KOPT-K1 (cell line): Measurements from ENCODE around the gene HTR7.

Experiments used
- H3K27ac ChIP-seq: fragments of 200-600 bp; sonication (generic); 2 replicates; pipeline ENCODE4 v1.5.1; 2016; ENCODE audit warnings: antibody characterized with exemption, mild to moderate bottlenecking, low read depth, low read length; ENCODE audit not compliant: poor library complexity, severe bottlenecking
- H3K36me3 ChIP-seq: fragments of 200-600 bp; sonication (generic); 2 replicates; pipeline ENCODE4 v1.5.1; 2017; ENCODE audit warnings: antibody characterized with exemption, mild to moderate bottlenecking, low read length, moderate library complexity; ENCODE audit not compliant: insufficient read depth
- H3K9me3 ChIP-seq: fragments of 200-600 bp; sonication (generic); 2 replicates; pipeline ENCODE4 v1.5.1; 2017; ENCODE audit warnings: antibody characterized with exemption, low read length, mild to moderate bottlenecking; ENCODE audit not compliant: insufficient read depth, poor library complexity, severe bottlenecking

Gene HTR7

DNA sequence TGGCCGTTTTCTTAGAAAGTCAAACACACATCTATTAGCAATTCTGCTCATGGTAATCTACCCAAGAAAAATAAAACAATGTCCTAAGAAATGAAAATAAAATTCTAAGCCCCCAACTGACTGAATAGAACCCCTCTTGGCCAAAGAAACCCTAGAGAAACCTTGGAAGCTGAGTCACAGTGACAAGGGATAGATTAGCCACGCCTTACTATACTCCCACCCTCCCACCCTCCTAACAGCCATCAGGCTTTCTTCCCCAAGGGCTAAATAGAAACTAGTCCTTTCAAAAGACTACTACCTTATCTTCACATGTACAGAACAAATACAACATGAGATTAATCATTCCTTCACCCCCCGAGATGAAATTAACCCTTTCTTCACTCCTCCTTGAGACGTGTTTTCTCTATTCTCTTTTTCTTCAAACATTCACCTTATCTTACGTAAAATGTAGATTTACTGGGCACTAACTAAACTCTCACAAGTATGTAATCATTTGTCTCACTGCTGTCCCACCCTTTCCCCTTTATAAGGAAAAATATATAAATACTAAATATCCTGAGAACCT is 57.5 kb downstream of the HTR7 start:
- no peaks in the 10 kb centered on the region for H3K36me3 ChIP-seq
- H3K27ac ChIP-seq = no peak overlapping the region
- H3K9me3 ChIP-seq = no peaks in the 10 kb centered on the region

DNA sequence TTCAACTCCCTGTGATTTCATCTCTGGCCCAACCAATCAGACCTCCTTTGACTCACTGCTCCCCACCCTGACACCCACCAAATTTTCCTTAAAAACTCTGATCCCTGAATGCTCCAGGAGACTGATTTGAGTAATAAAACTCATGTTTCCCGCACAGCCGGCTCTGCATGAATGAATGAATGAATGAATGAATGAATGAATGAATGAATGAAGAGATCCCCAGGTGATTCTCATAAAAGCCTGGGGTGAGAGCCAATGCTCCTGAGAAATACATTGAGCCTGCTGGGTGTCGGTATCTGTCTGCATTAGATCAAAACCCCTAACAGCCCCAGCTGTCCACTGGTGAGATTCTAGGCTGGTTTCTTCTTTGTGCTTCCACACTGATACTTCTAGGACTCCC is 58.7 kb downstream of the HTR7 start:
- H3K27ac ChIP-seq = no peak overlapping the region
- no peaks in the 10 kb centered on the region for H3K36me3 ChIP-seq
- H3K9me3 ChIP-seq = no peaks in the 10 kb centered on the region

DNA sequence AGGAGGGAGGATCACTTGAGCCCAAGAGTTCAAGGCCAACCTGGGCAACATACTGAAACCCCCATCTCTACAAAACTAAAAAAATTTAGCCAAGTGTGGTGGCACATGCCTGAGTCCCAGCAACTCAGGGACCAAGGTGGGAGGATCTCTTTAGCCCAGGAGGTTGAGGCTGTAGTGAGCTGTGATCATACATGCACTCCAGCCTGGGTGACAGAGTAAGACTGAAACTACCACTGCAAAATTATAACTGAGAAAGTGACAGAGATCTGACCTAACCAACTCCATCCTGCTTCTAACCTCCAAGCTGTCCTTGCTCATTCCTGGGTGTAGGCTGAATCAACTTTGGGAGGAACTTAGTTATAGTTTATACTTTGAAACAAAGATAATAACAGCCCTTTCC is 59.4 kb downstream of the HTR7 start:
- Histone ChIP-seq H3K27ac (no peak overlapping the region), H3K9me3 (no peaks in the 10 kb centered on the region), H3K36me3 (no peaks in the 10 kb centered on the region)

DNA sequence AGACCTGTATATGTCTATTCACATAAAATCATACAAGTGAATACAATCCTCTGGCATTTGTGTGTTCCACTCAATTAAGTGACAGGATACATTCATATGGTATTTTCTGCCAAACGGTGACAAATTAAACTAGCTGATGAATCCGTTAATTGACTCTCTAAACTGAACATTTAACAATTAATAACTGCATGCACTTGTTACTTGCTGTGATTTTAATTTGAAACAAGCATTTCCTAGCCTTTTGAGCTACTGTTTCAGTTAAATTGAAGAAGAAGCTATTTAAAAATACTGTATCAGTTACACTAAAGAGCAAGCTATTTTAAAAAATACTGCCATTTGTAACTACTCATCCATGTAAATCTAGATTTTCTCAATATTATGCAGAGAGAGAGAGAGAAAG is 67.4 kb downstream of the HTR7 start:
- Histone ChIP-seq H3K9me3 (no peaks in the 10 kb centered on the region), H3K36me3 (no peaks in the 10 kb centered on the region), H3K27ac (no peak overlapping the region)

DNA sequence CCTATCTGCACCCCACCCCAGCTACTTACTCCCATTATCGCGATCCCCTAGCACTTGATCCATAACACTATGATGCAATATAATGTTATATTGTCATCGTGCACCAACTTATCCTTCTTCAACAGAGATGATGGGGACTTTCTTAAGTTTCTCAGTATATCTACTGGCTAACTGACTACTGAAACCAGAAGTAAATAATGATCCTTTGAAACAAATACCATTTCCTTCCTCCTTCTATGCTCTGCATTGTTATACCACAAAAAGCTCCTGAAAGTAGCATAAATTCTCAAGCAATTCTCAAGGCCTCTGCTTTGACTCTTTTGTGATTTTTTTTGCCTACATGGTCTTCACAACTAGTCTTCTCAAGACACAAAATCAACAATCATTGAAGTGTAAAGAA is 68.9 kb downstream of the HTR7 start:
- Histone ChIP-seq H3K9me3 (no peaks in the 10 kb centered on the region), H3K27ac (no peak overlapping the region), H3K36me3 (no peaks in the 10 kb centered on the region)

DNA sequence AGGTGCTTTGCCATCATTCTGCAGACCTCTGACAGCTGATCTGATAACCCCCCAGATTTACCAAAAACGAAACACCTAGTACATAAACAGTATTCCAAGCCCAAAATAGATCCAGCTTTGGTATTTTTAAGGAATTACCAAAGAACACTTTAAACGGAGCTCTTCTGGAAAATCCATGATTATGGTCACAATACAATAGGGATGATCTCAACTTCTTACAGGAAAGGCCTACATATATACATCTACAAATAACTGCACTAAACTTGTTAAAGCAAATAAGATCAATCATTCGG is 69.7 kb downstream of the HTR7 start:
- no peaks in the 10 kb centered on the region for H3K36me3 ChIP-seq
- no peak overlapping the region for H3K27ac ChIP-seq
- H3K9me3 ChIP-seq = no peaks in the 10 kb centered on the region

DNA sequence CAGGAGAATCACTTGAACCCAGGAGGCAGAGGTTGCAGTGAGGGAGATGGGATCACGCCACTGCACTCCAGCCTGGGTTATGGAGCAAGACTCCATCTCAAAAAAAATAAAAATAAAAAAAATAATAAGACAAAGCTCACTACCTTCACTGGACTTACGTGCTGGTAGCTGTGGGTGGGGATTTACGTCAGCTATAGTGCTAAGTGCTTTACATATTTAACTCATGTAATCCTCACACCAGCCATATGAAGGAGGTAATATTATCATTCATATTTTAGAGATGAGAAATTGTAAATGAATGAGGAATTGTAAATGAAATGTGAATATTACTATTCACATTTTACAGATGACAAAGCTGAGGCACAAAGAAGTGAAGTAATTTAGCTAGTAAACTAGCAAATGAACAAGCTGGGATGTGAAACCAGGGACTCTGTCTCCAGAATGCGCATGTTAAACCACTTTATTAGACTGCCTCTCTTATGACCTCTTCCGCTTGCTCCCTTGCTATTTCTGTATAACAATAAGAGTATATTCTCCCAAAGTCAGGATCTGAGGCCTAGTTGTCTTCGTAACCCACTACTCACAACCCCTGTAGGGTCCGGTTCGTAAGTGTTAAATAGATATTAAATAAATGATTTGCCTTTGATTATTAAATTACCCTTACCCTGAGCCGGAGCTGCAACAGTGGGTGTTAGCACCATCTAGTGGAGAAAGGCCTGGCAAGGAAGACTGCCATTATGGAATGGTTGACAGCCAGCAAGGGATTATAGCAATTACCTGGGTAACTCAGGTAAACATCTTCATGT is 70.2 kb downstream of the HTR7 start:
- H3K9me3 ChIP-seq = no peaks in the 10 kb centered on the region
- H3K27ac ChIP-seq = no peak overlapping the region
- no peaks in the 10 kb centered on the region for H3K36me3 ChIP-seq

DNA sequence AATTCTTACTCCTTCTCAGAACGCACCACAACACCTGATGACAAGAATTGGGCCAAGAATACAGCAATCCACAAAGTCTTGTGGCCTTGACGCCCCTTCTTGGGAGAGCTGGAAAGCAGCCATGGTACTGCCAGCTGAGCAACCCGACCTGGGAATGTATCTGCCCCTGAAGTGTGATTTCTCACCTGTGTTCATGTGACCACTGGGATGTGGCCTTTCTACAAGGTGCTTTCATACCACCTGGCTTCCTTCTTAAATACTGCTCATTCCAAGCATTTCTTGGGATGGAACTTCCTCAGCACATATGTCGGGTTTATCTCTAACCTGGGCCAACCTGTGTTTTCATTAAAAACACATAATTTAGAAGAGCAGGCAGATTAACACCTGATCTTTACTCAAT is 72.1 kb downstream of the HTR7 start:
- H3K36me3 ChIP-seq = no peaks in the 10 kb centered on the region
- no peaks in the 10 kb centered on the region for H3K9me3 ChIP-seq

DNA sequence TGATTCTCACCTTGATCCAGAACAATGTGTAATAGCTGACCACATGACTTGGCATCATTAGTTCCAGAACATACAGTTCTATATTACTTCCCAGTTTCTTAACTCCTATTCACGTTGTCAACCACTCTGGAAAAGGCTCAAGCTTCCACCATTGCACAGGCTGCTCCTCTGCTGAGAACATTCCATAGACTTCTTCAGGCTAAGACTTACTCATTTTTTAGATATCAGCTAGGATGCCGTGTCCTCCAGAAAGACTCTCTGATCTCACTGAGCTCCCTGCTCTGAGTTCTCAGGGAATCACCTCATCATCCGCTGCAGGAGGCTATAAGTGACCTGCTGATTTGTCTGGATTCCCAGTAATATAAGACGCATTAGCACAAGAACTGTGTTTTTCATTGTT is 73.1 kb downstream of the HTR7 start:
- Histone ChIP-seq H3K9me3 (no peaks in the 10 kb centered on the region), H3K36me3 (no peaks in the 10 kb centered on the region), H3K27ac (no peak overlapping the region)

More for the DNA sequence above, 72.1 kb downstream of the HTR7 start:
- no peak overlapping the region for H3K27ac ChIP-seq

DNA sequence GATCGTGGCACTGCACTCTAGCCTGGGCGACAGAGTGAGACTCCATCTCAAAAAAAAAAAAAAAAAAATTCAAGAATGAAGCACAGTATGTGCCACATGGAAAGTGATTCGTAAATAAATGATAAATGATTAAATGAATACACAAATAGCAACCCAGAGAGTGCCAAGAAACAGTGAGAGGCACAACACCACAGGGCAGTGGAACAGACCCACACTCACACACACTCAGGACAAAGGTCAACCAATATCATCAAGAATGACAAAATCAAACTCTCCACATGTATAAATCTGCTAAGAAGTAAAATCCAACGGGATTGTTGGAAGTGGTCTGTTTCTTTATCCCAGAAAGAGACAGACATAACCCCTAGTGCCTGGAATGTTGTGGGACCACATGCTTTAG is 77.4 kb downstream of the HTR7 start:
- H3K36me3 ChIP-seq = no peaks in the 10 kb centered on the region
- H3K27ac ChIP-seq = no peak overlapping the region
- H3K9me3 ChIP-seq = no peaks in the 10 kb centered on the region

DNA sequence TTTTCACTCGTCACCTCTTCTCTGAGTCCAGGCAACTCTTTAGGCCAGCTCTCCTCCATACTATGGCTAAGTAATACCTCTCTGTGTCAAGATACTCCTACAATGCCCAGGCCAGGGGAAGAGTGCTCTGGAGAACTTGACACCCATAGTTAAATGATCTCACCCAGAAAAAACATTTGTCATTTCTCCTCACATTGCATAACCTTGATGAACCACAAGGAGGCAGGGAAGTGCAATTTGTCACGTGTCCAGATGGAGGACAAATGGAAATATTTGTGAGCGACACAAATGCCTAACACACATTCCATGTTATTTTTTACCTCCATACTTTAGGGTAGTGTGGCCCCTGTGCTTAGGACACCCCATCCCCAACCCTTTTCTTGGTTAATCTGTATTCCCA is 78.3 kb downstream of the HTR7 start:
- no peak overlapping the region for H3K27ac ChIP-seq
- H3K36me3 ChIP-seq = no peaks in the 10 kb centered on the region
- H3K9me3 ChIP-seq = no peaks in the 10 kb centered on the region

DNA sequence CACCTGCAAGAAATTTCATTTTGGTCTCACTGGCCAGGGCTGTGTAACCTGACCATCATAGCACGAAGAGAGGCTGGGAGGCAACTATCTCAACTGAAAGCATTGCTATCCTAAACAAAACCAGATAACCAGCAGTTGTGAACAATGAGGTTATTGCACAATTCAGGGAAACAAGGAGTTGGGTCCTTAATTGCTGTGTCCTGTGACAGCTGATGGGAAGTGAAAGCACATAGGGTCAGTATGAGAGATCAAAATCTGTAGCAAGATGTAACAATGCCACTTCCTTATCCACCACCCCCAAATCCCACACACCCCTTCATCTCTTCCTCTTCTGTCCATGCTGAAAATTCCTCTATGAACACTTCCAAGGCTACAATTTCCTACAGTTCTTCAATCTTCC is 80.2 kb downstream of the HTR7 start:
- H3K36me3 ChIP-seq = no peaks in the 10 kb centered on the region
- no peak overlapping the region for H3K27ac ChIP-seq
- no peaks in the 10 kb centered on the region for H3K9me3 ChIP-seq

DNA sequence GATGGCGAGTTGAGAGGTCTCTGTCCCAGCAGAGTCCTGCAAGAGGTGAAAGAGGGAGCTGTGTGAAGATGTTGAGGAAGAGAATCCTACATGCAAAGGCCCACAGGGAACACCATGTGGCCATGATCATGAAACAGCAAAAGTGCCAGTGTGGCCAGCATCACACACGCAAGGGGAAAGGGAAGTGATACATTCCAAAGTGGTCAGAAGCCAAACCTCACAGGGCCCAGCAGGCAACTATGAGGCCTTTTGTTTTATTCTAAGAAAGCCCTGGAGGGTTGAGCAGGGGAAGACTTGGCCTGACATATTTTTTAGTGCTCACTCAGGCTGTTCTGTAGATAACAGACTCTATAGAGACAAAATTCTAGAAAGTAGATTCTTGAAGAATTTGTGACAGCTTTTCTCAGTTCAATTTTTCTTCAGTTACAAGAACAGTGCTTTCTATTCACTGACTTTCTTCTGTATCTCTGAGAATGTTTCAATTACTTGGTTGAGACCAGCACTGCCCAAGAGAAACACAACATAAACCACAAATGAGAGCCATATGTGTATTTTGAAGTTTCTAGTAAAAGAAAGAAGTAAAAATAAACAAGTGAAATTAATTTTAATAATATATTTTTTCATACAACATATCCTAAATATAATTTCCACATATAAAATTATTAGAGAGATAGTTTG is 82.3 kb downstream of the HTR7 start:
- H3K27ac ChIP-seq = no peak overlapping the region
- H3K36me3 ChIP-seq = no peaks in the 10 kb centered on the region
- peaks cover 6% of the 10 kb centered on the region for H3K9me3 ChIP-seq

DNA sequence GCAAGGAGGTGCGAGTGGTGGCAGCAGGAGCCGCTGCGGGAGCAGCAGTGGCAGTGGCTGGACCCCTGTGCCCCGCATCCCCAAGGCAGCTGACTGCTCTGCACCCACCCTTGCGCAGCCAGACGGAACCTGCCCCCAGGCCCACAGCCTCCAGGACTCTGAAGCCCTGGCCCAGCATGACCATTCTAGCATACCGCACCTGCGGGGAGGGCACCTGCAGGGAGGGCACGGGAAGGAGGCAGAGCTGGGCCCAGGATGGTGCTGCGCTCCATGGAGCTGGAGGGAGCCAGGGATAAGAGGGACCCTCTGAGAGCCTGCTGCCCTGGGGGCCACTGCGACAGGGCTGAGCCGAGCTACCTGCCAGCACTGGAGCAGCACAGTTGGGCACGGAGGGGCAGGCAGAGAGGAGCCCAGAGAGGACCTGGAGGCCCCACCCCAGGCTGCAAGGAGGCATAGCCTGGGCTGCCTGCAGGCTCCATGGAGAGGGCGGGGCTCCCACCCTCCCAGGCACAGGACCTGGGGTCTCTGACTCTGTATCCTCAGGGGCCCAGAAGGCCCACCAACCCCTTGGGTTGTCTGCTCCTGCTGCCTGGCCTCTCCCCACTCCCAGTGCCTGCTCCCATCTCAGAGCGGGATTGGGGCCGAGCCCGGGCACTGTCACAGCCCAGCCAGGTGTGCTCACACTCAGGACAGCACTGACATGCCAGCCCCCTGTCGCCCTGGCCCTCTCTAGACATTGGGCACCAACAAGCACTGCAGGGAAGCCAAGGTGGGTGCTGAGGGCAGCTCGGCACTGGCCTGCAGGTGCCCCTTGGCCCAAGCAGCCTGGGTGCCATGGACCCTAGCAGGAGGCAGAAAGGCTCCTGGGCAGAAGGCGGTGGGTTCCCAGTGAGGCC is 87.6 kb downstream of the HTR7 start:
- Histone ChIP-seq H3K9me3 (peaks cover 13% of the 10 kb centered on the region), H3K36me3 (no peaks in the 10 kb centered on the region), H3K27ac (no peak overlapping the region)
